ENCODE measurements around the gene SIGLEC7.
A peak's percentile ranks its signal among the peaks of the same experiment; 100 is the strongest.

The SIGLEC7 gene

DNA sequence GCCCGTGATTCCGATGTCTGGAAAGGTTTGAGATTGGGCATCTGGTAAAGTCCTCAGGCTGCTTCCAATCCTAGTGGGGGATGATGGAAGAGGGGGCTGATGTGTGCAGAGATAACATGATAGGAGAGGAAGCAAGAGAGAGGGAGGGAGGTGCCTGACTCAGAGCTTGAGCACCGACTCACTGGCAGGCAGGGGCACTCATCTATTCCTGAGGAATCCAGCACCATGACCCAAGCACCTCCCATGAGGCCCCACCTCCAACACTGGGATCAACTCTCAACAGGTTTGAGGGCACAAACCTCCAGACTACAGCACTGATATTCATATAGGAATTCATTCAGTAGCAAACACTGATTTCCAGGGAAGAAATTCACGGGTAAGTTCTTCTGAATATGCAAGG lies 23.0 kb upstream of the SIGLEC7 start:
- DNase-seq = no peak

DNA sequence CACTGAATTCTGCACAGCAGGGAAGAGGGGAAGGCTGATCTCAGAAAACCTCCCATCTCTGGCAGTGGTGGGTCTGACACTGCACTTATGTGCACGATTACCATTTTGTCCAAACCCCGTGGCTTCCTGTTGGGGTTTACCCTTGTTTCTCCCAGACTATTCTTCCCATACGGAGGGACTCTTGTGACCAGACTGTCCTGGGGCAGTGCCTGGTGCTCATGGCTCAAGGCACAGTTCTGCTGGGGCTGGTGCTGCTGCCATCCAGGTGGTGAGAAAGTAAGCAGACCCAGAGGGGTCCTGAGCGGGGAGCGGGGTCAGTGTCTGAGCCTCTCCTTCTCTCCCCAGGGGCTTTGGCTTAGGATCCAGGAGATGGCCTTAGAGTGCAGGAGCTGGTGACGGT lies 22.5 kb upstream of the SIGLEC7 start:
- DNase-seq = no peak

DNA sequence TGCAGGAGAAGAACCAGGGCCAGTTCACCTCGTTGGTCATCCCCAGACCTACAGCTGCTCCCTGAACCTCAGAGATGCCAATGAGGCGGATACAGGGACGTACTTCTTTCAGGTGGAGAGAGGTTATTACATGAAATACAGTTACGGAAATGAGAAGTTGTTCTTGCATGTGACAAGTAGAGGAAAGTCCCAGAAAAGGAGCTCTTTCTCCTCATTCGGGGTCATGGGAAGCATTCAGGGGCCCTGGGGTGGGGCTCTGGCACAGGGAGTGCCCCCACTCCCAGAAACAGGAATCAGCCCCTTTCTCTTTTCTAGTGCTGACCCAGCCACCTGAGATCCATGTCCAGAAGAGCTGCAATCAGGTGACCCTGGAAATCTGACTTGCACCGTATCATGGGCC lies 21.9 kb upstream of the SIGLEC7 start:
- DNase-seq = no peak

DNA sequence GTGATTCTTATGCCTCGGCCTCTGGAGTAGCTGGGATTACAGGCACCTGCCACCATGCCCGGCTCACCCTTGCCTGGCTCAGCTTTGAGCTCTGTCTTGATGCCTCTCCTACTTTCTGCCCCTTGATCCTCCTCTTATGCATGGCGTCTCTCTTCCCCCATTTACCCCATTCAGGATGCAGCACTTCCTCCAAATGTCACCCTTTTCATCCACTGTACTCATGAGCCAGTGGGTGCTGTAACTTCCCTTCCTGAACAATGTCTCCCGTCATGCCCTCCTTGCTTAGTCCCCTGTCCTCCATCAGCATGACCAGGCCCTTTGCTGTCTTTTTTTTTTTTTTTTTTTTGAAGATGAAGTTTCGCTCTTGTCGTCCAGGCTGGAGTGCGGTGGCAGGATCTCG lies 20.8 kb upstream of the SIGLEC7 start:
- DNase-seq = peak; percentile 28

- peak; percentile 40 for DNase-seq
These were observed 19.8 kb upstream of the SIGLEC7 start for GRCh38 chr19:51122112-51122981.

- DNase-seq = peak; percentile 57
These were observed 18.7 kb upstream of the SIGLEC7 start for GRCh38 chr19:51123381-51123800.

GRCh38 chr19:51123802-51124201 lies 18.3 kb upstream of the SIGLEC7 start:
- no peak for DNase-seq

GRCh38 chr19:51124216-51124615 lies 17.9 kb upstream of the SIGLEC7 start:
- no peak for DNase-seq

GRCh38 chr19:51124729-51125128 lies 17.4 kb upstream of the SIGLEC7 start, which contains the start of gene SIGLEC9:
TSS of gene SIGLEC9 (plus strand) at chr19:51124906. CDS start at chr19:51124975, 69 bp downstream.
- DNase-seq = peak; percentile 45

GRCh38 chr19:51125421-51126075 lies 16.6 kb upstream of the SIGLEC7 start:
- DNase-seq = no peak

- no peak for DNase-seq
These were observed 15.1 kb upstream of the SIGLEC7 start for GRCh38 chr19:51127032-51127431.

DNA sequence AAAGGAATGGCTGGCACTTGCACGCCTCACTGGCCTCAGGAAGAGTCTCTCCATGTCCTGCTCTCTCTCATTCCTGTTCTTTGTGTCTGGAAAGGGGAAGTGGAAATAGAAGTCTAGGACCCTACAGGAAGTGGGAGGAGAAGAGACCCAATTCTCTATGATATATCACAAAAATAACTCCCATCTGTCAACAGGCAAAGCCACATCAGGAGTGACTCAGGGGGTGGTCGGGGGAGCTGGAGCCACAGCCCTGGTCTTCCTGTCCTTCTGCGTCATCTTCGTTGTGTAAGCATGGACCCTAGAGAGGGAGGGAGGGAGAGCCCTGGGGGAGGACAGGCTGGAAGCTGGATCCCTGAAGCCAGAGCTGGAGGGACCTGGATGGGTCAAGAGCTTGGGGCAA lies 14.3 kb upstream of the SIGLEC7 start:
- peak; percentile 67 for DNase-seq

DNA sequence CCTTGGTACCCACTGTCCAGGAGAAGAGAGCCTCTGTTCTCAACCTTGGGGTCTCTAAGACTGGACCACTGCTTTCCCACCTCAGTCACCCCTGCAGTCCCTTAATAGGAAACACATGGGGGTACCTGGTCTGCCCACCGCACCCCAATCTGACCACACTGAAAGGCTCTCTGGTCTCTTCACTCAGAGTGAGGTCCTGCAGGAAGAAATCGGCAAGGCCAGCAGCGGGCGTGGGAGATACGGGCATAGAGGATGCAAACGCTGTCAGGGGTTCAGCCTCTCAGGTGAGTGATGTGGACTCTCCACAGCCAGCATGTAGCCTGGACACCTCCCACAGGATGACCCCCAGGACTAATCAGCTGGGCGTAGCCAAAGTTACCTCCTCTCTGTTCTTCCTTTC lies 13.9 kb upstream of the SIGLEC7 start:
- DNase-seq = no peak

GRCh38 chr19:51129716-51130115 lies 12.4 kb upstream of the SIGLEC7 start:
- DNase-seq = no peak

DNA sequence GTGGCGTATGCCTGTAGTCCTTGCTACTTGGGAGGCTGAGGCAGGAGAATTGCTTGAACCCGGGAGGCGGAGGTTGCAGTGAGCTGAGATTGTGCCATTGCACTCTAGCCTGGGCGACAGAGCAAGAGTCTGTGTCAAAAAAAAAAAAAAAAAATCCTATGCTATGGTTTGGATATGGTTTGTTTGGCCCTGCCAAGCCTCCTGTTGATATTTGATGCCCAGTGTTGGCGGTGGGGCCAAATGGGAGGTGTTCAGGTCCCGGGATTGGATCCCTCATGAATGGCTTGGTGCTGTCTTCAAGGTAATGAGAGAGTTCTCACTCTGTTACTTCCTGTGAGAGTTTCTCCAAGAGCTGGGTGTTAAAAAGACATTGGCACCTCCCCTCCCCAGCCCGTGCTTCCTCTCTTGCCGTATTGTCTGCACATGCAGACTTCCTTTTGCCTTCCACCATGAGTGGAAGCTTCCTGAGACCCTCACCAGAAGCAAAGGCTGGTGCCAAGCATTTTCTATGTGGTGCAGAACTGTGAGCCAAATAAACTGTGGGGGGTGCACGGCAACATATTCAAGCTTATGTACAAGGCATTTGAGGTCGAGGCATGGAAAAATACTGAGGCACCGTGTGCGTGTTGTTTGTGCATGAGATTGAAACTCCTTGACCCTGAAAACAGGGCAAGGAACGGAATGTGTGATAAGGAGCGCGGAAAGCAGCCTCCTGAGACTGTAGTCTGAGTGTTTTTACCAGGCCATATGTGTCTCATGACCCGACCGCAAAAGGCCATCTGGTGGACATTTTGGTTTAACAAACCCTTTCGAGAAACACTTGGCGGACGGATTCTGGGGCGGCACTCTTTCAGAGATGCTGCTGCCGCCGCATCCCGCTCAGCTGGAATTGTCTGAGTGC lies 10.1 kb upstream of the SIGLEC7 start:
- peak; percentile 33 for DNase-seq

- DNase-seq = no peak
These were observed 7.1 kb upstream of the SIGLEC7 start for GRCh38 chr19:51135004-51135403.

- DNase-seq = no peak
These were observed 5.9 kb upstream of the SIGLEC7 start for GRCh38 chr19:51135986-51136762.

DNA sequence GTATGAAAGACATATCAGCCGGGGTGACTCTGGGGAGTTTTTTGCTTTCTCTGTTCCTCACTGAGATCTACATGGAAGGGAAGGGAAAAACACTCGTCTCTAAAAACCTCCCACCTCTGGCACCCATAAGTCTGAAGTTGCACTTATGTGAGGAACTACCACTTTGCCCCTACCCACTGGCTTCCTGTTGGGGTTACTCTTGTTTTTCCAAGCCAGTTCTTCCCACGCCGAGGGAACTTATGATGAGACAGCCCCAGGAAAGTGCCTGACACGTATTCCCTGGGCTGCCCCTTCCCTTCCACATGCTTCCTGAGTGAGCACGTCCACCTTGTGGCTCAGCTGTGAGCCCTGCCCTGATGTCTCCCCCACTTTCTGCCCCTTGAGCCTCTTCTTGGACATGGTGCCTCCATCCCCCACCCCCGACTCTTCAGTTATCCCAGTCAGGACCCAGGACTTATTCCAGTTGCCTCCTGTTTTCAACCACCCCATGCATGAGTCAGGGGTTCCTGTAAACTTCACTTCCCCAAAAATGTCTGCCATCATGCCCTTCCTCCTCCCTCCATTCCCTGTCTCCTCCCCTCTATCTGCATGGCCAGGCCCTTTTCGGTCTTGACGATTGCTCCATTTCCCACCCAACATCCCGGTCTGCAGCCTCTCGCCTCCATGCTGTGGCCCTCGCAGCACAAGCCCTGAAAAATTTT lies 5.1 kb upstream of the SIGLEC7 start:
- DNase-seq = peak; percentile 49

DNA sequence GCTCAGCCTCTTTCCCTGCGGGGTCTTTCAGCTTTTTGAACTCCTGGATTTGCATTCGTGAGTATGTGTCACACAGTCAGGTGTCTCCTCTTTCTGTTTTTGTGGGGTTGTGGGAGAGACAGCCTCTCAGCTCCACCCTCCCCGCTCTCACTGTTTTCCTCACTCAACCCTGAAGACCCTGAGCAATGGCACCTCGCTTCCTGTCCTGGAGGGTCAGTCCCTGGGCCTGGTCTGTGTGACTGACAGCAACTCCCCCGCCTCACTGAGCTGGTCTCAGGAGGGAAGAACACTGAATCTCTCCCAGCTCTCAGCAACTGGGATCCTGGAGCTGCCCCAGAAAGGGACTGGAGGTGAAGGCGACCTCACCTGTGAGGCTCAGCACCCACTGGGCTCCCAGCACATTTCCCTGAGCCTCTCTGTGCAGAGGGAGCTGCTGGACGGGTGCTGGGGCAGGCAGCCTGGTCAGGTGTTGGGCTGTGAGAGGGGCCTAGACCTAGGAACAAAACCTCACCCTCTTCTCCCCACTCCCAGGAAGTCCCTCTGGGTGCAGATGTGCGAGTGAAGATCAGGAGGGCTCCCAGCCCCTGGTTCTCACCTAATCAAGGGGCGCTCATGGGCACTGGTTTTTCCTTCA lies 4.2 kb upstream of the SIGLEC7 start:
- no peak for DNase-seq

DNA sequence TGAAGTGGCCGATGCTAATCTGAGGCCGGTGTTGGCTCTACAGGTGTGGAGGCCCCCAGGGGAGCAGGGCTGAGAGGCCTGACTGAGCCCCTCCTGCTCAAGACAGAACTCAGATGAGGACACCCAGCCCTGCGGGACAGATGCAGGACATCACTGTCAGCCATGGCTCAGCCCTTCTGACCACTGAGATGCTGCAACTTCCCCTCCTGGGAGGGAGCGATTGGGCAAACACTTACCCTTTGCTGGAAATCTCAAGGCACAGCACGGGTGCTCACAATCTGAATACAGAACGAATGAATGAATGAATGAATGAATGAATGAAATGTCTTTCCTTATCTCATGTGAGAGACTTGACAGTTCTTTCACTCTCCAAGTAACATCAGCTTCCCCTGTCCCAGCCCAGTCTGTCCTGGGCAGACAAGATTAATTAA lies 3.5 kb upstream of the SIGLEC7 start:
- DNase-seq = peak; percentile 57

Measured in CD4-positive, alpha-beta T cell treated with Interferon gamma for 1 hour (primary cell).